ENCODE measurements around the gene PNMA6E.

Gene PNMA6E

GRCh38 chrX:153349952-153350351, 51.2 kb downstream of the PNMA6E start:
- no peak for DNase-seq (ENCODE audit: low spot score)

DNA sequence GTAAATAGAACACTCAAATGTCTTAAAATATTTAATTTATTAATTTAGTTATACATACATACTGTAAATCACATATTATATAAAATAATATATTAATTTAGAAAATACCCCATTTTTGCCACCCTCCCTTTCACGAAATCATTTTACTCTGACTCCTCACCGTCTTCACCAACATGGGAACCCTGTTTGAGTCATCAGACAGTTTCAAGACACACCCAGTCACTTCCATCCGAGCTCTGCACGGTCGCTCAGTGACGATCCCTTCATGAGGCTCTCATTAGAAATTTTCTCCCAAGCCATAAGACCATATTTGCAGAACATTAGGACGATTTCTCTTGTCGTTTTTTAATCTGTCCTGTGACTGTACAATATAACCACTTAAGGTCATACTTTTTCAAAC, 52.7 kb downstream of the PNMA6E start:
- DNase-seq (ENCODE audit: low spot score) = no peak

GRCh38 chrX:153347530-153347929, 53.6 kb downstream of the PNMA6E start:
- DNase-seq (ENCODE audit: low spot score) = no peak
